Gastroesophageal sphincter (tissue), 3 donors: ENCODE measurements around the gene LDB2.

Experiments
- EP300 ChIP-seq: sonication (generic); formaldehyde crosslinking; IDR thresholded peaks from one replicate; pipeline ENCODE4 v1.6.1; 2017; ENCODE audit warnings: antibody characterized with exemption, mild to moderate bottlenecking
- POLR2AphosphoS5 ChIP-seq: sonication (generic); formaldehyde crosslinking; IDR thresholded peaks from one replicate; pipeline ENCODE4 v1.6.1; 2017; ENCODE audit warnings: antibody characterized with exemption
- TF ChIP-seq, protein P1 (sequence below), 4 experiments: fragments of 200-600 bp in 2 of 4; fragments of 450-650 bp in 2 of 4; sonication (generic) in 1 of 4; IDR thresholded peaks; one replicate each; pipeline ENCODE4 v1.5.1; 2017 to 2019; ENCODE audit warnings: antibody characterized with exemption in 4 of 4, mild to moderate bottlenecking in 2 of 4, moderate library complexity in 2 of 4

DNA sequence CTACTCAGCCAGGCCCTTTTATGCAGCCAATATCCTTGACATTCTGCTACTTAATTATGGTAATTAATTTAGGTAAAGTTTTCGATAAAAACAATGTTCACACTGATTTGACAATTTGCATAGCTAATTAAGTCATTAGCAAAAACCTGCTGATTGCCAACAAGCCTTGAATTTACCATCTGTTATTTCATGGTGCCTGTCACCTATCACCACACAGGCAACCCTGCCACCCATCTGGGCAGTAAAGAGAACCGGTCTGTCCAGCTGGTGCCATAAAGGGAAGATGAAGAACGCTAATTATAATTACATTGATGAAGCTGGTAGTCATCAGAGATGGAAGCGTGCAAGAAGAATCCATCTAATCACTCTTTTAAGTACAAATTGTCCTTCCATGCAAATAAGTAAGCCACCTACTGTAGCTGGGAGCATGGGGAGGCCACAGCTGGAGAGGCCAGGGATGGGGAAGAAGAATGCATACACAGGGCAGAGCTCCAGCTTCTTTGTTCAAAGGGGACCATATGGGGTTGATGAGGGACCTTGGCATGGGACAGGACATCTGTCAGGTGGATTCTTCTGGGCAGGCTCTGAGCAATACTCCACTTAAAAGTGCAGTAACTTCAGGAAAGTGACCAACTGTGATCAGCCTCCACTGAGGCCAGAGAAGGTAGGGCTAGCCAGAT lies 394.9 kb downstream of the LDB2 start:
- TF ChIP-seq, protein P1, sequence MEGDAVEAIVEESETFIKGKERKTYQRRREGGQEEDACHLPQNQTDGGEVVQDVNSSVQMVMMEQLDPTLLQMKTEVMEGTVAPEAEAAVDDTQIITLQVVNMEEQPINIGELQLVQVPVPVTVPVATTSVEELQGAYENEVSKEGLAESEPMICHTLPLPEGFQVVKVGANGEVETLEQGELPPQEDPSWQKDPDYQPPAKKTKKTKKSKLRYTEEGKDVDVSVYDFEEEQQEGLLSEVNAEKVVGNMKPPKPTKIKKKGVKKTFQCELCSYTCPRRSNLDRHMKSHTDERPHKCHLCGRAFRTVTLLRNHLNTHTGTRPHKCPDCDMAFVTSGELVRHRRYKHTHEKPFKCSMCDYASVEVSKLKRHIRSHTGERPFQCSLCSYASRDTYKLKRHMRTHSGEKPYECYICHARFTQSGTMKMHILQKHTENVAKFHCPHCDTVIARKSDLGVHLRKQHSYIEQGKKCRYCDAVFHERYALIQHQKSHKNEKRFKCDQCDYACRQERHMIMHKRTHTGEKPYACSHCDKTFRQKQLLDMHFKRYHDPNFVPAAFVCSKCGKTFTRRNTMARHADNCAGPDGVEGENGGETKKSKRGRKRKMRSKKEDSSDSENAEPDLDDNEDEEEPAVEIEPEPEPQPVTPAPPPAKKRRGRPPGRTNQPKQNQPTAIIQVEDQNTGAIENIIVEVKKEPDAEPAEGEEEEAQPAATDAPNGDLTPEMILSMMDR (IDR thresholded peaks at IDR 0.05): no peak
- TF ChIP-seq POLR2AphosphoS5 (no peak), EP300 (no peak)
